GM12878 (cell line): ENCODE measurements around the gene KIF6. TPM values are rescaled to one million over a fixed set of nuclear protein-coding genes. Genes with fewer than 3 reads are reported as not detected.

Source experiments
- ATAC-seq: fragments of 200-7000 bp; cut with Tn5 transposase; 3 replicates; pipeline ENCODE4 v1.9.1; 2020; ENCODE audit warnings: mild to moderate bottlenecking, moderate library complexity
- BruUV-seq: library from RNA; stranded (reverse); fragments of 400-500 nt; replicated peaks from 2 replicates; lab custom pipeline; 2021; lab: Mats Ljungman, UMichigan
- CTCF ChIA-PET: fragments of 300-600 bp; sonication (Branson Sonifier 250); formaldehyde crosslinking; extraction: SDS; loops from one replicate; lab custom pipeline; 2021; ENCODE audit warnings: inconsistent platforms; lab: Yijun Ruan, JAX
- POLR2A ChIA-PET: fragments of 350-600 bp; formaldehyde crosslinking; extraction: SDS; loops from one replicate; lab custom pipeline; 2021; ENCODE audit warnings: inconsistent platforms; lab: Charles Lee
- RAD21 ChIA-PET: fragments of 300-600 bp; sonication (Branson Sonifier 250); formaldehyde crosslinking; loops from one replicate; lab custom pipeline; 2023; ENCODE audit warnings: antibody characterized with exemption; ENCODE audit not compliant: unreplicated experiment; lab: Charles Lee
- SMC1A ChIA-PET: fragments of 300-600 bp; sonication (Branson Sonifier 250); formaldehyde crosslinking; loops from one replicate; lab custom pipeline; 2023; ENCODE audit not compliant: unreplicated experiment, uncharacterized antibody; lab: Charles Lee
- DNase-seq: peaks from one replicate; pipeline ENCODE4 v3.0.0-alpha.2; 2011; ENCODE audit warnings: low read depth, low spot score
- FAIRE-seq: peaks from 3 replicates; lab custom pipeline; 2011; peaks lifted over from hg19 to GRCh38; lab: Jason Lieb, UNC
- H2AFZ ChIP-seq: 2 replicates; pipeline ENCODE4 v1.6.0; 2011; ENCODE audit warnings: low read depth, low read length, control low read depth; ENCODE audit not compliant: control insufficient read depth
- H3K27ac ChIP-seq: 2 replicates; pipeline ENCODE4 v1.5.1; 2011; ENCODE audit warnings: control low read depth; ENCODE audit not compliant: control insufficient read depth, insufficient read depth
- H3K27me3 ChIP-seq, 2 experiments: replicated peaks in 1 of 2; 2 replicates each; pipeline versions ENCODE4 v1.6.0 to v1.6.1; 2011; ENCODE audit warnings: low read length in 1 of 2; ENCODE audit not compliant: control insufficient read depth in 2 of 2, insufficient read depth in 2 of 2
- H3K36me3 ChIP-seq, 2 experiments: 2 replicates each; pipeline ENCODE4 v1.5.1; 2011; ENCODE audit warnings: low read length in 1 of 2; ENCODE audit not compliant: control insufficient read depth in 2 of 2, insufficient read depth in 2 of 2
- H3K4me1 ChIP-seq: 2 replicates; pipeline ENCODE4 v1.6.1; 2011; ENCODE audit warnings: mild to moderate bottlenecking, low read length, moderate library complexity, mixed read lengths; ENCODE audit not compliant: control insufficient read depth, insufficient read depth
- H3K4me2 ChIP-seq: 2 replicates; pipeline ENCODE4 v1.6.0; 2011; ENCODE audit warnings: control low read depth; ENCODE audit not compliant: control insufficient read depth, insufficient read depth
- H3K4me3 ChIP-seq: fragments of 200-600 bp; sonication (generic); 2 replicates; pipeline ENCODE4 v1.5.1; 2016
- H3K79me2 ChIP-seq: 2 replicates; pipeline ENCODE4 v1.6.0; 2011; ENCODE audit warnings: low read length; ENCODE audit not compliant: control insufficient read depth, insufficient read depth
- H3K9ac ChIP-seq: 2 replicates; pipeline ENCODE4 v1.8.0; 2011; ENCODE audit warnings: low read length, control low read depth, mixed read lengths; ENCODE audit not compliant: control insufficient read depth, insufficient read depth
- H3K9me3 ChIP-seq: replicated peaks from 3 replicates; pipeline ENCODE4 v1.5.1; 2011; ENCODE audit warnings: mild to moderate bottlenecking, low read length; ENCODE audit not compliant: control insufficient read depth, insufficient read depth
- H4K20me1 ChIP-seq: 2 replicates; pipeline ENCODE4 v1.6.0; 2011; ENCODE audit not compliant: control insufficient read depth, insufficient read depth
- CHD2 ChIP-seq: IDR thresholded peaks from 2 replicates; pipeline ENCODE4 v1.6.1; 2011; ENCODE audit warnings: low read depth, low read length, improper control_type of control experiment, borderline replicate concordance
- CHD4 ChIP-seq: fragments of 200-600 bp; sonication (generic); IDR thresholded peaks from 2 replicates; pipeline ENCODE4 v1.6.1; 2016; ENCODE audit warnings: mild to moderate bottlenecking
- NFYB ChIP-seq: IDR thresholded peaks from 2 replicates; pipeline ENCODE4 v1.6.1; 2011; ENCODE audit warnings: low read depth, mild to moderate bottlenecking, low read length, improper control_type of control experiment, moderate library complexity; ENCODE audit not compliant: insufficient read depth
- POU2F2 ChIP-seq: IDR thresholded peaks from 3 replicates; pipeline ENCODE4 v1.6.1; 2011; ENCODE audit warnings: low read depth, mild to moderate bottlenecking, low read length, borderline replicate concordance
- WGBS: methylation state at CpG from one replicate; pipeline ENCODE4 v1.1.6; 2016; ENCODE audit warnings: low lambda C conversion rate; ENCODE audit not compliant: insufficient replicate concordance, insufficient coverage; ENCODE audit errors: missing lambda C conversion rate; 5-methylcytosine and 5-hydroxymethylcytosine counted together
- in situ Hi-C: fragments of 300-500 bp; cut with MboI; formaldehyde crosslinking; loops from 9 replicates; pipeline ENCODE4 v1.14.3; 2018; ENCODE audit warnings: mixed read lengths
- intact Hi-C: fragments of 100-400 bp; cut with micrococcal nuclease; formaldehyde crosslinking; loops from one replicate; pipeline ENCODE4 v1.14.2; 2022; ENCODE audit not compliant: unreplicated experiment
- polyA plus RNA-seq, 11 experiments: library from polyadenylated mRNA; depleted of rRNA in 4 of 11; unstranded in 6 of 11; stranded (reverse) in 5 of 11; fragments of >200 nt; fragmentation: Nextera tagmentation in 4 of 11; fragmentation: Illumina TruSeq in 1 of 11; extraction: Ambion mirVana in 4 of 11; extraction: Trizol in 1 of 11; gene quantifications; 1 replicate in 1 of 11; 2 replicates in 10 of 11; pipeline versions ENCODE4 v1.2.1 to v1.2.3, GENCODE V29; 2011 to 2016; ENCODE audit warnings: inconsistent platforms in 2 of 11, missing spikeins in 2 of 11, low read depth in 1 of 11
- total RNA-seq, 4 experiments: library from RNA; depleted of rRNA in 3 of 4; stranded (reverse); fragments of >200 nt in 3 of 4; fragmentation: Illumina TruSeq in 1 of 4; extraction: Trizol in 1 of 4; gene quantifications; 2 replicates each; pipeline versions ENCODE4 v1.2.1 to v1.2.3, GENCODE V29; 2013 to 2021
- TF ChIP-seq, protein P1 (sequence below): fragments of 450-650 bp; IDR thresholded peaks from 2 replicates; pipeline ENCODE4 v1.6.1; 2014; ENCODE audit warnings: mild to moderate bottlenecking
- TF ChIP-seq, protein P2 (sequence below): fragments of 450-650 bp; IDR thresholded peaks from 2 replicates; pipeline ENCODE4 v1.6.1; 2016; ENCODE audit warnings: mild to moderate bottlenecking
- TF ChIP-seq, protein P3 (sequence below): fragments of 450-650 bp; IDR thresholded peaks from 2 replicates; pipeline ENCODE4 v1.6.1; 2016; ENCODE audit warnings: mild to moderate bottlenecking, moderate library complexity, borderline replicate concordance

KIF6 gene
- total and polyA plus RNA-seq, 10 of the 15 experiments (the other 5 are each of a cell fraction or from before 2014, with no cell fraction given): 0.09 to 1.0 (median 0.28) TPM

DNA sequence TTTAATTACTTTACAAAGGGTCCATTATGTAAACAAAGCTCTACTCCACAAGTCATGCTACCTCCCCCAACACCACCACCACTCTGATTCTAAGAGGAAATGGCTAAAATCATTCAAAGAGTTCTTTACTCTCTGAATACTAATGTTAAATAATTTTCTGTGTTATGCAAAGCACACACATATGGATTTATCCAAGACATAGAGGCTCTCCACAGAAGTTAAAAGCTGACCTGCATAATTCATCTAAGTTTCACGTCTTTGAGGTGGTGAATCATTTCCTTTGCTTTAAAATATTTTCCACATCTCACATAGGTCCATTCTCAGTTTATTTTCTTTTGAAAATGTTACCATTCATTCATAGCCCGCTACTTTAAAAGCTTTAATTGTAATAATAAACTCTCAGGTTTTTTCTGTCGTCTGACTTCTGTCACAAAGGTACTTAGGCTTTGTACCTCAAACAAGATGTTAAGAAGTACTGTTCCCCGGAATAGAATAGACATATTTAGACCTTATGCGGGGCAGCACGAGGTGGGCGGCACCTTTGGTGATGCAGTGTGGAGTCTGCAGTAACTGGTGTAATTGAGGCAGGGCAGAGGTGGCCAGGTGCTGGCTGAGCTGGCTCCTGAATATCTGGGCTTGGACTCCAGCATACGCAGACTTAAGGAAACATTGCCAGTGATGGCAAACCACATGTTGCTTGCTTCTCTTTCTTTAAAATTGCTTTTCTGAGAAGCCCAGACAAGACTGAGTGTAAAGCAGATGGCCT is 55.8 kb downstream of the KIF6 start:
- no peak for TF ChIP-seq POU2F2
- TF ChIP-seq, protein P1, sequence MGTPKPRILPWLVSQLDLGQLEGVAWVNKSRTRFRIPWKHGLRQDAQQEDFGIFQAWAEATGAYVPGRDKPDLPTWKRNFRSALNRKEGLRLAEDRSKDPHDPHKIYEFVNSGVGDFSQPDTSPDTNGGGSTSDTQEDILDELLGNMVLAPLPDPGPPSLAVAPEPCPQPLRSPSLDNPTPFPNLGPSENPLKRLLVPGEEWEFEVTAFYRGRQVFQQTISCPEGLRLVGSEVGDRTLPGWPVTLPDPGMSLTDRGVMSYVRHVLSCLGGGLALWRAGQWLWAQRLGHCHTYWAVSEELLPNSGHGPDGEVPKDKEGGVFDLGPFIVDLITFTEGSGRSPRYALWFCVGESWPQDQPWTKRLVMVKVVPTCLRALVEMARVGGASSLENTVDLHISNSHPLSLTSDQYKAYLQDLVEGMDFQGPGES: no peak
- TF ChIP-seq, protein P2, sequence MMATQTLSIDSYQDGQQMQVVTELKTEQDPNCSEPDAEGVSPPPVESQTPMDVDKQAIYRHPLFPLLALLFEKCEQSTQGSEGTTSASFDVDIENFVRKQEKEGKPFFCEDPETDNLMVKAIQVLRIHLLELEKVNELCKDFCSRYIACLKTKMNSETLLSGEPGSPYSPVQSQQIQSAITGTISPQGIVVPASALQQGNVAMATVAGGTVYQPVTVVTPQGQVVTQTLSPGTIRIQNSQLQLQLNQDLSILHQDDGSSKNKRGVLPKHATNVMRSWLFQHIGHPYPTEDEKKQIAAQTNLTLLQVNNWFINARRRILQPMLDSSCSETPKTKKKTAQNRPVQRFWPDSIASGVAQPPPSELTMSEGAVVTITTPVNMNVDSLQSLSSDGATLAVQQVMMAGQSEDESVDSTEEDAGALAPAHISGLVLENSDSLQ: no peak
- TF ChIP-seq NFYB: no peak
- no peak for TF ChIP-seq CHD4
- TF ChIP-seq, protein P3, sequence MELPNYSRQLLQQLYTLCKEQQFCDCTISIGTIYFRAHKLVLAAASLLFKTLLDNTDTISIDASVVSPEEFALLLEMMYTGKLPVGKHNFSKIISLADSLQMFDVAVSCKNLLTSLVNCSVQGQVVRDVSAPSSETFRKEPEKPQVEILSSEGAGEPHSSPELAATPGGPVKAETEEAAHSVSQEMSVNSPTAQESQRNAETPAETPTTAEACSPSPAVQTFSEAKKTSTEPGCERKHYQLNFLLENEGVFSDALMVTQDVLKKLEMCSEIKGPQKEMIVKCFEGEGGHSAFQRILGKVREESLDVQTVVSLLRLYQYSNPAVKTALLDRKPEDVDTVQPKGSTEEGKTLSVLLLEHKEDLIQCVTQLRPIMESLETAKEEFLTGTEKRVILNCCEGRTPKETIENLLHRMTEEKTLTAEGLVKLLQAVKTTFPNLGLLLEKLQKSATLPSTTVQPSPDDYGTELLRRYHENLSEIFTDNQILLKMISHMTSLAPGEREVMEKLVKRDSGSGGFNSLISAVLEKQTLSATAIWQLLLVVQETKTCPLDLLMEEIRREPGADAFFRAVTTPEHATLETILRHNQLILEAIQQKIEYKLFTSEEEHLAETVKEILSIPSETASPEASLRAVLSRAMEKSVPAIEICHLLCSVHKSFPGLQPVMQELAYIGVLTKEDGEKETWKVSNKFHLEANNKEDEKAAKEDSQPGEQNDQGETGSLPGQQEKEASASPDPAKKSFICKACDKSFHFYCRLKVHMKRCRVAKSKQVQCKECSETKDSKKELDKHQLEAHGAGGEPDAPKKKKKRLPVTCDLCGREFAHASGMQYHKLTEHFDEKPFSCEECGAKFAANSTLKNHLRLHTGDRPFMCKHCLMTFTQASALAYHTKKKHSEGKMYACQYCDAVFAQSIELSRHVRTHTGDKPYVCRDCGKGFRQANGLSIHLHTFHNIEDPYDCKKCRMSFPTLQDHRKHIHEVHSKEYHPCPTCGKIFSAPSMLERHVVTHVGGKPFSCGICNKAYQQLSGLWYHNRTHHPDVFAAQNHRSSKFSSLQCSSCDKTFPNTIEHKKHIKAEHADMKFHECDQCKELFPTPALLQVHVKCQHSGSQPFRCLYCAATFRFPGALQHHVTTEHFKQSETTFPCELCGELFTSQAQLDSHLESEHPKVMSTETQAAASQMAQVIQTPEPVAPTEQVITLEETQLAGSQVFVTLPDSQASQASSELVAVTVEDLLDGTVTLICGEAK: no peak
- TF ChIP-seq CHD2: no peak
- H3K27ac ChIP-seq: no peak overlapping the region
- FAIRE-seq (peak; percentile 13), ATAC-seq (peak; percentile 36), DNase-seq (no peak)
- no peaks in the 10 kb centered on the region for H3K4me1 ChIP-seq
- ChIA-PET SMC1A (interaction anchor here (1.1 to 3.8 kb wide), 10 partner anchors 9 to 123 kb away, joined by 3 to 13 read pairs (median 4); partner anchors contain the start of gene DAAM2), RAD21 (interaction anchor here (1.1 to 2.2 kb wide), 2 partner anchors 56 to 61 kb away, joined by 3 to 7 read pairs; no protein-coding TSS in a partner anchor), CTCF (interaction anchor here (1.1 kb wide), 1 partner anchor 15 kb away, joined by 3 read pairs; no protein-coding TSS in a partner anchor), POLR2A (no interaction called here)
- 67% methylated on average over 8 of the region's 8 CpGs for WGBS
- no peaks in the 10 kb centered on the region for H3K27me3 ChIP-seq
- no peak overlapping the region for H3K4me3 ChIP-seq
- H3K36me3 ChIP-seq: no peaks in the 10 kb centered on the region
- H3K79me2 ChIP-seq: no peaks in the 10 kb centered on the region
- no TSS peak for BruUV-seq
- no peak overlapping the region for H3K4me2 ChIP-seq
- in situ Hi-C loops: no loop called here
- no peaks in the 10 kb centered on the region for H4K20me1 ChIP-seq
- no peak overlapping the region for H2AFZ ChIP-seq
- intact Hi-C loops: no loop called here
- no peak overlapping the region for H3K9ac ChIP-seq
- H3K9me3 ChIP-seq: no peaks in the 10 kb centered on the region; the same call in 2 of the 3 replicates
